GM10266 (cell line): ENCODE results near the gene NT5DC2.
A peak's percentile ranks its signal among the peaks of the same experiment; 100 is the strongest.

ENCODE experiments used
- DNase-seq: peaks from one replicate; pipeline ENCODE4 v3.0.0; 2012; ENCODE audit errors: extremely low spot score
- CTCF ChIP-seq: IDR thresholded peaks from 2 replicates; pipeline ENCODE4 v1.5.1; 2012; ENCODE audit warnings: mild to moderate bottlenecking, low read depth; ENCODE audit not compliant: control insufficient read depth, insufficient read depth; ENCODE audit errors: missing control alignments

The NT5DC2 gene

GRCh38 chr3:52483081-52483480 lies 50.6 kb downstream of the NT5DC2 start:
- no peak for TF ChIP-seq CTCF

GRCh38 chr3:52481819-52482521 lies 51.7 kb downstream of the NT5DC2 start:
- no peak for DNase-seq
- peak; percentile 48 for TF ChIP-seq CTCF

More at GRCh38 chr3:52483081-52483480, 50.6 kb downstream of the NT5DC2 start:
- DNase-seq = no peak

GRCh38 chr3:52480768-52481715 lies 52.6 kb downstream of the NT5DC2 start:
- no peak for TF ChIP-seq CTCF
- DNase-seq = no peak

GRCh38 chr3:52479877-52480575 lies 53.6 kb downstream of the NT5DC2 start:
- no peak for TF ChIP-seq CTCF
- DNase-seq = no peak

- DNase-seq = no peak
- no peak for TF ChIP-seq CTCF
These were observed 54.4 kb downstream of the NT5DC2 start for GRCh38 chr3:52479037-52479876.

- no peak for DNase-seq
- no peak for TF ChIP-seq CTCF
These were observed 55.9 kb downstream of the NT5DC2 start for GRCh38 chr3:52477796-52478095.
